ENCODE results near the gene ANKRD45.
"Not testable (repeated sequence)": the region's sequence is repeated elsewhere in the genome, so short reads cannot be mapped to it uniquely, and the experiment has no call there.

ANKRD45 gene, protein sequence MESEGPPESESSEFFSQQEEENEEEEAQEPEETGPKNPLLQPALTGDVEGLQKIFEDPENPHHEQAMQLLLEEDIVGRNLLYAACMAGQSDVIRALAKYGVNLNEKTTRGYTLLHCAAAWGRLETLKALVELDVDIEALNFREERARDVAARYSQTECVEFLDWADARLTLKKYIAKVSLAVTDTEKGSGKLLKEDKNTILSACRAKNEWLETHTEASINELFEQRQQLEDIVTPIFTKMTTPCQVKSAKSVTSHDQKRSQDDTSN

DNA sequence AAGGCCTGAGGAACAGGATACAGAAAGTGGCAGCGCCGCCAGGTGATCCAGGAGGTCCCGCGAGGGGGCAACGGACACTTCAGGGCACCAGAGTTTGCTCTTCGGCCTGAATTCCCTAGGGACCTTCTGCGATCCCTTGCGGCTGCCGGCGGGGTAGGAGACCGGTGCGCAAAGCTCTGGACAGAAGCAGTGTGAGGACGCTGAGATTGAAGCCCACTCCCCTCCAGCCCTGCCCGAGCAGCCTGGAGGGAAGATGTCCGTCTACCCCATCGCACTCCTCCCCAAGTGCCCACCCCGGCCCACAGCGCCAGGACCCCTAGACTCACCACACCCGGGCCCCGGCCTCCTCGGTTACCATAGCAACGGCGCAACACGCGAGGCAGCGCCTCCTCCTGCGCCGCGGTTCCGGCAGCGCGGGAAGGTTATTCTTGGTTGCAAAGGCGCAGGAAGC, at the start of gene ANKRD45:
ANKRD45 (minus strand) TSS at position 361 of the 451 bp plus-strand sequence. CDS start 10,433 bp downstream, outside the sequence.
- Histone ChIP-seq H2AFZ (ENCODE audit: low read depth, low read length) (peak within 1 kb of the TSS; percentile 96), H3K27me3 (ENCODE audit: insufficient read depth, low read length) (no peaks in the 10 kb centered on the region), H3K4me1 (ENCODE audit: insufficient read depth, low read length) (peaks cover 17% of the 10 kb centered on the region), H3K36me3 (ENCODE audit: insufficient read depth, low read length) (no peaks in the 10 kb centered on the region), H3K9me3 (ENCODE audit: low read length) (no peaks in the 10 kb centered on the region), H3K4me3 (ENCODE audit: low read length) (peak within 1 kb of the TSS; percentile 71)

DNA sequence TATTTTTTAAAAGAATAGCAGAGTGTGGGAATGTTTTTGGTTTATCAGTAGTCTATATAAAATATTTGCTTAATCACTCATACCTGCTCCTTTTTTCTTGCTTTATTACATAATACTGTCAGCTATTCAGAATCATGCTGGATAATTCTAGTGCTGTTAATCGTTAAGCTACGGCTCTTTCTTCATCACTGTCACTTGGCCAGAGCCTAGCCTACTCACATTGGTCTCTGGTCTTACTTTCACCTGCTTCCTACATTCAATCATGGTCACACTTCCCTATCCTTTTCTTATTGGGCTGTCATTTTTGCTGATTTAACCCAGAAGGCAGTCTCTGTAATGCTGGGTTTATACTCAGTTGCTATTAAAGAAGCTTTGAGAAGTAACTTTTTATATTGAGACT, 47.6 kb upstream of the ANKRD45 start:
- no peak overlapping the region for H2AFZ ChIP-seq (ENCODE audit: low read depth, low read length)
- H3K4me3 ChIP-seq (ENCODE audit: low read length) = no peak overlapping the region
- peaks cover 5% of the 10 kb centered on the region for H3K36me3 ChIP-seq (ENCODE audit: insufficient read depth, low read length)
- H3K4me1 ChIP-seq (ENCODE audit: insufficient read depth, low read length) = peaks cover 9% of the 10 kb centered on the region
- no peaks in the 10 kb centered on the region for H3K27me3 ChIP-seq (ENCODE audit: insufficient read depth, low read length)
- peaks cover 2% of the 10 kb centered on the region for H3K9me3 ChIP-seq (ENCODE audit: low read length)

DNA sequence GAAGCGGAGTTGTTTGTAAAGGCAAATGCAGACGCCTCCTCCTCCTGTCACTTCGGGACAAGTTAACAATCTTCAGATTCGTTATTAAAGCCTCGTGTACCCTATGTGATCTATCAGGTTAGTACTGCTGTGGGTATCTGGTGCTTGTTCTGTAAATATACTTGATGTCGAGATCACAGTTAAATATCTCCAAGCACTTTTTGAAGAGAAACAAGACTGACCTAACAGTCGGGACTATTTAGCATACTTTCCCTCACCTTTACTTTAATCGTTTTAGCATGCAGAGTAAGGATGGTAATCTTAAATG, 45.8 kb upstream of the ANKRD45 start:
- Histone ChIP-seq H2AFZ (ENCODE audit: low read depth, low read length) (peak overlapping the region; percentile 95), H3K27me3 (ENCODE audit: insufficient read depth, low read length) (peaks cover 1% of the 10 kb centered on the region), H3K4me3 (ENCODE audit: low read length) (peak overlapping the region; percentile 78), H3K4me1 (ENCODE audit: insufficient read depth, low read length) (peaks cover 9% of the 10 kb centered on the region), H3K36me3 (ENCODE audit: insufficient read depth, low read length) (peaks cover 5% of the 10 kb centered on the region), H3K9me3 (ENCODE audit: low read length) (no peaks in the 10 kb centered on the region)

DNA sequence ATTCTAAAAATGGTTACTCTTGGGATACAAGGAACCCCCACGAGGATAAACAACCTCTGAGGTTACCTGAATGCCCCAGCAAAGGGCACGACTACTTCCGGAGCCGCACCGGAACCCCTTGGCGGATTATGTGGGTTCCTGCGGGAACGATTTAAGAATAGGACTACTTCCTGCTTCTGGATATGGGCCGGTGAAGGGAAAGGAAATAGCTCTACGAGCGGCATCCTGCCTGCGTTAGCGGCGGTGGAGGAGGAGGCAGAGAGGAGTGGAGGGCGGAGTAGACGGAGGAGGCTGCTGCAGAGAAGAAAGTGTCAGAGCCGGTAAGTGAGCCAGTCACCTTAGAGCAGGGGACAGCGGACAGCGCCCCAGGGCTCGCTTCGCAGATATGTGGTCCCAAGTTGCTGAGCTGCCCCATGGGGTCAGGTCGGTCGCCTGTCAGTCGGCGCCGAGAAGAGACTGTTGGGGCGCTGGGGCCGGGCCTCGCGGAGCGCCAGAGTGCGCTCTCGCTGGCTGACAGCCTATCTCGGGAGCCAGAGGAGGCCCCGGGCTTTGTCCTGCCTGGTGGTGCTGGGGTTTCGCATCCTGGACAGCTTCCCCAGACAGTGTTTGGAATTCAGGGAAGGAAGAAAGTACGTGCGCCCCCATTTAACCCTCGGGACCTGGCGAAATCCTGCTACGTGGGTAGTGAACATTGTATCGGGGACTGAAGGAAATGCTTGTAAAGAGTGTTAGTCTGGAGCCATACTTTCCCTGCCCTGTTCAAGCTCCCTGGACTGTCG, 45.3 kb upstream of the ANKRD45 start, which contains the start of gene KLHL20:
KLHL20 (plus strand) TSS at position 223 of the 779 bp plus-strand sequence. CDS start 1,063 bp downstream, outside the sequence.
- H3K9me3 ChIP-seq (ENCODE audit: low read length) = no peaks in the 10 kb centered on the region
- H2AFZ ChIP-seq (ENCODE audit: low read depth, low read length) = peak within 1 kb of the TSS; percentile 95
- H3K4me1 ChIP-seq (ENCODE audit: insufficient read depth, low read length) = peaks cover 9% of the 10 kb centered on the region
- peak within 1 kb of the TSS; percentile 78 for H3K4me3 ChIP-seq (ENCODE audit: low read length)
- peaks cover 2% of the 10 kb centered on the region for H3K27me3 ChIP-seq (ENCODE audit: insufficient read depth, low read length)
- peaks cover 5% of the 10 kb centered on the region for H3K36me3 ChIP-seq (ENCODE audit: insufficient read depth, low read length)

DNA sequence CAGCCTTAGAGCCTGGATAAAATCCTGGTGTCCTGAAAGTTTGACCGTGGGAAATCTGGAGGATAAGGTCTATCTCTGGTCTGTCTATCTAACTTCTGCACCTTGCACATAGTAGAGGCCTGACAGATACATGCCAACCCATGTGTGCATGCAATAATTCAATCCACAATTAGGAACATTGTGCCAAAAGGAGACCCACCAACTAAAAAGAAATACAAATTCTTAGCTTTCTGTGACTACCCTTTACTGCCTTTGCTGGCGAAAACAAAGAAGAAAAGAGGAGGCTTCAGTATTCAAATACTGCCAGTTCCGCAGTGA, 44.7 kb upstream of the ANKRD45 start:
- peaks cover 2% of the 10 kb centered on the region for H3K27me3 ChIP-seq (ENCODE audit: insufficient read depth, low read length)
- peak overlapping the region; percentile 95 for H2AFZ ChIP-seq (ENCODE audit: low read depth, low read length)
- H3K4me1 ChIP-seq (ENCODE audit: insufficient read depth, low read length) = peaks cover 9% of the 10 kb centered on the region
- H3K36me3 ChIP-seq (ENCODE audit: insufficient read depth, low read length) = peaks cover 3% of the 10 kb centered on the region
- peak overlapping the region; percentile 78 for H3K4me3 ChIP-seq (ENCODE audit: low read length)
- no peaks in the 10 kb centered on the region for H3K9me3 ChIP-seq (ENCODE audit: low read length)

DNA sequence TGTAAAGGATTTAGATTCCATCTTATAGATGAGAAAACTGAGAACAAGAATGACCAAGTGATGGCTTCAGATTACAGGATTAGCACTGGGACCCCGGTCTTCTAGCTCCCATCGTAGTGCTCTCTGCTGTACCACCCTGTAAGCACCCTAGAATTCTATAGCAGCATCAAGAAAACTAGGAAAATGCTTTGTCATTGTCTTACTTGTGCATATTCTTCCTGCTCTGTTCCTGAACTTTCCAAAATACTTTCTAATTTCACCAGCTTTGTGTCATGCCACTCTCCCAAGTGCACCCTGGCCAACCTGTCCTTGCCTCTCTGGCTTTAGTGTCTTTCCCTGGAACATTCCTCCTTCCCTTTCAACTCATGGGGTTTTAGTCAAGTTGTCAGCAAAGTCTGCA, 39.1 kb upstream of the ANKRD45 start:
- Histone ChIP-seq H3K36me3 (ENCODE audit: insufficient read depth, low read length) (no peaks in the 10 kb centered on the region), H3K27me3 (ENCODE audit: insufficient read depth, low read length) (peaks cover 2% of the 10 kb centered on the region), H3K4me1 (ENCODE audit: insufficient read depth, low read length) (no peaks in the 10 kb centered on the region), H3K9me3 (ENCODE audit: low read length) (no peaks in the 10 kb centered on the region), H2AFZ (ENCODE audit: low read depth, low read length) (no peak overlapping the region), H3K4me3 (ENCODE audit: low read length) (no peak overlapping the region)

DNA sequence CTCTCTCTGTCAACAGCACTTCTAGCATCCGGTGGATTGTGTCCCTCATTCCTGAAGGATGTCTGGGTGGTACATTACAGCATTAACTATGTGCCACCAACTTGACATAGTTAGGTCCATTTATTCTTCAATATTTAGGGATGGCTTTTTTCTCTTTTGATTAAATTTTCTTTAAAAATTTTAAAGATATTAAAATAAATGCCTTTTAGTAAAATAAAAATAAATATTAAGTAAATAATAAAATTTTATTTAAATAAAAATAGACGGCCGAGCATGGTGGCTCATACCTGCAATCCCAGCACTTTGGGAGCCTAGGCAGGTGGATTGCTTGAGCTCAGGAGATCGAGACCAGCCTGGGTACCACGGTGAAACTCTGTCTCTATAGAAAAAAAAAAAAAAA, 35.5 kb upstream of the ANKRD45 start:
- Histone ChIP-seq H2AFZ (ENCODE audit: low read depth, low read length) (no peak overlapping the region), H3K4me3 (ENCODE audit: low read length) (no peak overlapping the region), H3K36me3 (ENCODE audit: insufficient read depth, low read length) (no peaks in the 10 kb centered on the region), H3K9me3 (ENCODE audit: low read length) (no peaks in the 10 kb centered on the region), H3K27me3 (ENCODE audit: insufficient read depth, low read length) (no peaks in the 10 kb centered on the region), H3K4me1 (ENCODE audit: insufficient read depth, low read length) (no peaks in the 10 kb centered on the region)

DNA sequence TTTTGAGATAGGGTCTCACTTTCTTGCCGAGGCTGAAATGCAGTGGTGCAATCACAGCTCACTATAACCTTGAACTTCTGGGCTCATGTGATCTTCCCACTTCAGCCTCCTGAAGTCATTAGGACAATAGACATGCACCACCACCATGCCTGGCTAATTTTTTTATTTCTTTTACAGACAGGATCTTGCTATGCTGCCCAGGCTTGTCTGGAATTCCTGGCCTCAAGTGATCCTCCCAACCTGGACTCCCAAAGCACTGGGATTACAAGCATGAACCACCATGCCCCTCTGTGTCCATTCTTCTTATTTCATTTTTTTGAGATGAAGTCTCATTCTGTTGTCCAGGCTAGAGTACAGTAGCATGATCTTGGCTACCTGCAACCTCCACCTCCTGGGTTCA, 33.1 kb upstream of the ANKRD45 start:
- Histone ChIP-seq H3K9me3 (ENCODE audit: low read length) (no peaks in the 10 kb centered on the region), H3K4me3 (ENCODE audit: low read length) (no peak overlapping the region), H3K27me3 (ENCODE audit: insufficient read depth, low read length) (no peaks in the 10 kb centered on the region), H3K36me3 (ENCODE audit: insufficient read depth, low read length) (no peaks in the 10 kb centered on the region), H3K4me1 (ENCODE audit: insufficient read depth, low read length) (no peaks in the 10 kb centered on the region), H2AFZ (ENCODE audit: low read depth, low read length) (no peak overlapping the region)

DNA sequence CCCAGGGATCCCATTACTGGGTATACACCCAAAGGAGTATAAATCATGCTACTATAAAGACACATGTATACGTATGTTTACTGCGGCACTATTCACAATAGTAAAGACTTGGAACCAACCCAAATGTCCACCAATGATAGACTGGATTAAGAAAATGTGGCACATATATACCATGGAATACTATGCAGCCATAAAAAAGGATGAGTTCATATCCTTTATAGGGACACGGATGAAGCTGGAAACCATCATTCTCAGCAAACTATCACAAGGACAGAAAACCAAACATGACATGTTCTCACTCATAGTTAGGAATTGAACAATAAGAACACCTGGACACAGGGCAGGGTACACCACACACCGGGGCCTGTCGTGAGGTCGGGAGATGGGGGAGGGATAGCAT, 31.6 kb upstream of the ANKRD45 start:
- not testable (repeated sequence) for H3K36me3 ChIP-seq (ENCODE audit: insufficient read depth, low read length)

DNA sequence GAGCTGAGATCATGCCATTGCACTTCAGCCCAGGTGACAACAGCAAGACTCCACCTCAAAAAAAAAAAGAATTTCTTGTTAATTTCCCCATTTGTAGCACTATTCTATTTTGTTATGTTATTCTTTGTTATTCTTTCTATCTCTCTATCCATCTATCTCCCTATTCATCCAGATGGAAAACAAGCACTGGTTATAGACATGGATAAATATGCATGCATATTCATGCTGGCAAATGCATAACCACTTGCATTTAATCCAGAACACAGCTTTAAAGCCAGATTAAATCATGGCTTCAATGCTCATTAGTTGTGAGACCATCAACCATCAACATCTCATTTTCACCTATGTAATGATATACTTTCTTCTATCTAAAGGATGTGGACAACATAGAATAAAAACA, 23.6 kb upstream of the ANKRD45 start:
- no peaks in the 10 kb centered on the region for H3K27me3 ChIP-seq (ENCODE audit: insufficient read depth, low read length)
- no peaks in the 10 kb centered on the region for H3K4me1 ChIP-seq (ENCODE audit: insufficient read depth, low read length)
- H3K36me3 ChIP-seq (ENCODE audit: insufficient read depth, low read length) = no peaks in the 10 kb centered on the region
- no peaks in the 10 kb centered on the region for H3K9me3 ChIP-seq (ENCODE audit: low read length)
- no peak overlapping the region for H3K4me3 ChIP-seq (ENCODE audit: low read length)
- H2AFZ ChIP-seq (ENCODE audit: low read depth, low read length) = no peak overlapping the region

More for the DNA sequence above, 31.6 kb upstream of the ANKRD45 start:
- H2AFZ ChIP-seq (ENCODE audit: low read depth, low read length); H3K4me3 ChIP-seq (ENCODE audit: low read length); H3K27me3 ChIP-seq (ENCODE audit: insufficient read depth, low read length); H3K9me3 ChIP-seq (ENCODE audit: low read length); H3K4me1 ChIP-seq (ENCODE audit: insufficient read depth, low read length): not testable (repeated sequence)

DNA sequence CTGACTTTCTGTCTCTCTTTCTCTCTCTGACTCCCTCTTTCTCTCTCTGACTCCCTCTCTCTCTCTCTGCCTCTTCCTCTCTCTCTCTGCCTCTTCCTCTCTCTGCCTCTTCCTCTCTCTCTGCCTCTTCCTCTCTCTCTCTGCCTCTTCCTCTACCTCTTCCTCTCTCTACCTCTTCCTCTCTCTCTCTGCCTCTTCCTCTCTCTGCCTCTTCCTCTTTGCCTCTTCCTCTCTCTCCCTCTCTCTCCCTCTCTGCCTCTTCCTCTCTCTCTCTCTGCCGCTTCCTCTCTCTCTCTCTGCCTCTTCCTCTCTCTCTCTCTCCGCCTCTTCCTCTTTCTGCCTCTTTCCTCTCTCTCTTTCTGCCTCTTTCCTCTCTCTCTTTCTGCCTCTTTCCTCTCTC, 18.6 kb upstream of the ANKRD45 start:
- no peaks in the 10 kb centered on the region for H3K36me3 ChIP-seq (ENCODE audit: insufficient read depth, low read length)
- H3K9me3 ChIP-seq (ENCODE audit: low read length) = no peaks in the 10 kb centered on the region
- H3K4me3 ChIP-seq (ENCODE audit: low read length) = no peak overlapping the region

DNA sequence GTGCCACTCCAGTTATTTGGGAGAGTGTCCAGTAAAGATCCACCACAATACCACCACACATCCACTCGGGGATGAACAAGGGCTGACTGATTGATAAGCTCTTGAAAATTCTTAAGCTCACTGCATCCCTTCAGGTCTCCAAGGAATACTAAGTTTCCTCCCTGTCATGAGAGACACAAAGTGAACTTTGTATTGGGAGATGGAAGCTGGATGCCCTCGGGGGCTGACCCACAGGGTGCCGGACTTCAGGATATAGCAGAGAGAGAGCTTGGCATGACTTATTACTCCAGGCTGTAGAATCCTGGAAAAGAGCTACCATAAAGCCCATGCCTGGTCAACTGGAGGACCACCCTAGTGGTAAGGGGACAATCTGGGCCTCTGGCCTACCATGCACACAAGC, 15.5 kb upstream of the ANKRD45 start:
- H3K4me1 ChIP-seq (ENCODE audit: insufficient read depth, low read length); H3K36me3 ChIP-seq (ENCODE audit: insufficient read depth, low read length); H2AFZ ChIP-seq (ENCODE audit: low read depth, low read length); H3K4me3 ChIP-seq (ENCODE audit: low read length); H3K27me3 ChIP-seq (ENCODE audit: insufficient read depth, low read length); H3K9me3 ChIP-seq (ENCODE audit: low read length): not testable (repeated sequence)

More for the DNA sequence above, 18.6 kb upstream of the ANKRD45 start:
- Histone ChIP-seq H3K27me3 (ENCODE audit: insufficient read depth, low read length) (no peaks in the 10 kb centered on the region), H2AFZ (ENCODE audit: low read depth, low read length) (no peak overlapping the region), H3K4me1 (ENCODE audit: insufficient read depth, low read length) (no peaks in the 10 kb centered on the region)

DNA sequence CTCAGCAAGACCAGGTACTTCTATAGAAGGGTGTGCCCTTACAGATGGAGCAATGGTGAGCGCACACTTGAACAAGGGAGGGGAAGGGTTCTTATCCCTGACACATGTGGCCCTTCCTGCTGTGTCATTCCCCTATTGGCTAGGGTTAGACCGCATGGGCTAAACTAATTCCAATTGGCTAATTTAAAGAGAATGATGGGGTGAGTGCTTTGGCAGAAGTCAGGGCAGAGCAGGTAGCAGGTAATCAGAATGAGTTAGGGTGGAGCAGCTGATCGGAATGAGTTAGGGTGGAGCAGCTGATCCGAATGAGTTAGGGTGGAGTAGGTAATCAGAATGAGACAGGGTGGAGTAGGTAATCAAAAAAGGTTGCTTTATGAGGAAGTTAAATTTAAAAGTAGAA, 14.2 kb upstream of the ANKRD45 start:
- H3K36me3 ChIP-seq (ENCODE audit: insufficient read depth, low read length); H3K4me3 ChIP-seq (ENCODE audit: low read length); H2AFZ ChIP-seq (ENCODE audit: low read depth, low read length); H3K27me3 ChIP-seq (ENCODE audit: insufficient read depth, low read length); H3K4me1 ChIP-seq (ENCODE audit: insufficient read depth, low read length); H3K9me3 ChIP-seq (ENCODE audit: low read length): not testable (repeated sequence)
